Hepatocyte (in vitro differentiated cells): ENCODE data around the gene AGRN. TPM values are rescaled to one million over a fixed set of nuclear protein-coding genes. Genes with fewer than 3 reads are reported as not detected.
"Not testable (repeated sequence)": the region's sequence is repeated elsewhere in the genome, so short reads cannot be mapped to it uniquely, and the experiment has no call there.

ENCODE experiments used
- DNase-seq: peaks from one replicate; pipeline ENCODE4 v3.0.0-alpha.2; 2016; ENCODE audit warnings: low spot score
- H2AFZ ChIP-seq: fragments of 200-600 bp; sonication (generic); 2 replicates; pipeline ENCODE4 v1.6.0; 2016; ENCODE audit warnings: antibody characterized with exemption, mild to moderate bottlenecking
- H3K27ac ChIP-seq: fragments of 200-600 bp; sonication (generic); 2 replicates; pipeline ENCODE4 v1.5.1; 2016; ENCODE audit warnings: mild to moderate bottlenecking
- H3K27me3 ChIP-seq: fragments of 200-600 bp; sonication (generic); 2 replicates; pipeline ENCODE4 v1.6.1; 2016
- H3K36me3 ChIP-seq: fragments of 200-600 bp; sonication (generic); replicated peaks from 2 replicates; pipeline ENCODE4 v1.5.1; 2016; ENCODE audit warnings: low read depth; ENCODE audit not compliant: insufficient read depth
- H3K4me1 ChIP-seq: fragments of 200-600 bp; sonication (generic); 2 replicates; pipeline ENCODE4 v1.5.1; 2016; ENCODE audit warnings: mild to moderate bottlenecking, moderate library complexity; ENCODE audit not compliant: insufficient read depth
- H3K4me2 ChIP-seq: fragments of 200-600 bp; sonication (generic); 2 replicates; pipeline ENCODE4 v1.6.0; 2016
- H3K4me3 ChIP-seq: fragments of 200-600 bp; sonication (generic); 2 replicates; pipeline ENCODE4 v1.5.1; 2016; ENCODE audit warnings: mild to moderate bottlenecking
- H3K79me2 ChIP-seq: fragments of 200-600 bp; sonication (generic); 2 replicates; pipeline ENCODE4 v1.6.0; 2017; ENCODE audit warnings: mild to moderate bottlenecking
- H3K9me2 ChIP-seq: fragments of 200-600 bp; sonication (generic); replicated peaks from 2 replicates; pipeline ENCODE4 v1.6.0; 2017; ENCODE audit warnings: mild to moderate bottlenecking; ENCODE audit not compliant: insufficient read depth
- H3K9me3 ChIP-seq: fragments of 200-600 bp; sonication (generic); 2 replicates; pipeline ENCODE4 v1.5.1; 2016; ENCODE audit warnings: low read depth, mild to moderate bottlenecking
- H4K20me1 ChIP-seq: fragments of 200-600 bp; sonication (generic); 2 replicates; pipeline ENCODE4 v1.6.0; 2016; ENCODE audit warnings: mild to moderate bottlenecking; ENCODE audit not compliant: insufficient read depth, poor library complexity, severe bottlenecking
- CTCF ChIP-seq: fragments of 200-600 bp; sonication (generic); IDR thresholded peaks from 2 replicates; pipeline ENCODE4 v1.5.1; 2016; ENCODE audit warnings: antibody characterized with exemption, mild to moderate bottlenecking; ENCODE audit not compliant: poor library complexity
- EZH2 ChIP-seq: fragments of 200-600 bp; sonication (generic); IDR thresholded peaks from 2 replicates; pipeline ENCODE4 v1.6.1; 2016; ENCODE audit warnings: antibody characterized with exemption, mild to moderate bottlenecking, borderline replicate concordance
- EZH2phosphoT487 ChIP-seq: fragments of 200-600 bp; sonication (generic); IDR thresholded peaks from one replicate; pipeline ENCODE4 v1.6.1; 2018; ENCODE audit warnings: antibody characterized with exemption, mild to moderate bottlenecking, low read depth, moderate library complexity; ENCODE audit not compliant: unreplicated experiment, severe bottlenecking
- WGBS: methylation state at CpG from one replicate; pipeline ENCODE4 v1.1.6; 2016; ENCODE audit warnings: low lambda C conversion rate; ENCODE audit errors: missing lambda C conversion rate; 5-methylcytosine and 5-hydroxymethylcytosine counted together
- polyA plus RNA-seq: library from polyadenylated mRNA; unstranded; fragments of >200 nt; fragmentation: Nextera tagmentation; extraction: Ambion mirVana; gene quantifications from 2 replicates; pipeline ENCODE4 v1.2.1, GENCODE V29; 2016
- total RNA-seq: library from RNA; depleted of rRNA; stranded (reverse); fragments of >200 nt; gene quantifications from 2 replicates; pipeline ENCODE4 v1.2.3, GENCODE V29; 2014

The AGRN gene
- total and polyA plus RNA-seq, 2 experiments from 2014 or later, result 53.3 to 81.8 TPM

- not testable (repeated sequence) for H4K20me1 ChIP-seq, H3K27me3 ChIP-seq, H3K4me1 ChIP-seq, H3K27ac ChIP-seq, DNase-seq, H3K79me2 ChIP-seq, H2AFZ ChIP-seq, H3K4me2 ChIP-seq, H3K36me3 ChIP-seq, H3K4me3 ChIP-seq, H3K9me3 ChIP-seq, H3K9me2 ChIP-seq
- 90% methylated on average over 6 of the region's 6 CpGs for WGBS
These were observed 28.6 kb upstream of the AGRN start for GRCh38 chr1:991275-991674.

GRCh38 chr1:991895-992294, 28.0 kb upstream of the AGRN start:
- no peaks in the 10 kb centered on the region for H3K4me1 ChIP-seq
- 97% methylated on average over 10 of the region's 10 CpGs for WGBS
- no peak for DNase-seq
- H3K9me3 ChIP-seq, result no peaks in the 10 kb centered on the region
- H3K36me3 ChIP-seq, result no peaks in the 10 kb centered on the region
- H3K4me3 ChIP-seq, result no peak overlapping the region
- no peak overlapping the region for H2AFZ ChIP-seq
- H3K79me2 ChIP-seq, result no peaks in the 10 kb centered on the region
- no peaks in the 10 kb centered on the region for H3K9me2 ChIP-seq
- H3K4me2 ChIP-seq, result no peak overlapping the region
- no peaks in the 10 kb centered on the region for H4K20me1 ChIP-seq
- no peak overlapping the region for H3K27ac ChIP-seq
- TF ChIP-seq CTCF (no peak), EZH2 (no peak), EZH2phosphoT487 (no peak)
- H3K27me3 ChIP-seq, result peaks cover 6% of the 10 kb centered on the region

GRCh38 chr1:992362-992761, 27.6 kb upstream of the AGRN start:
- Histone ChIP-seq H3K9me3 (no peaks in the 10 kb centered on the region), H3K27me3 (peaks cover 10% of the 10 kb centered on the region)
- WGBS, result 91% methylated on average over 7 of the region's 7 CpGs

GRCh38 chr1:993379-993995, 26.4 kb upstream of the AGRN start:
- H3K27me3 ChIP-seq, result peaks cover 21% of the 10 kb centered on the region
- no peak overlapping the region for H3K27ac ChIP-seq
- TF ChIP-seq EZH2phosphoT487, result no peak
- no peak for TF ChIP-seq CTCF
- no peak for TF ChIP-seq EZH2
- H3K79me2 ChIP-seq, result no peaks in the 10 kb centered on the region
- H3K9me2 ChIP-seq, result no peaks in the 10 kb centered on the region
- 82% methylated on average over 15 of the region's 15 CpGs for WGBS
- H3K4me2 ChIP-seq, result no peak overlapping the region
- DNase-seq, result peak; percentile 8
- H3K4me1 ChIP-seq, result peaks cover 3% of the 10 kb centered on the region
- no peak overlapping the region for H2AFZ ChIP-seq
- no peaks in the 10 kb centered on the region for H3K9me3 ChIP-seq
- H3K4me3 ChIP-seq, result no peak overlapping the region
- no peaks in the 10 kb centered on the region for H3K36me3 ChIP-seq
- H4K20me1 ChIP-seq, result no peaks in the 10 kb centered on the region

More at GRCh38 chr1:992362-992761, 27.6 kb upstream of the AGRN start:
- TF ChIP-seq CTCF (no peak), EZH2phosphoT487 (no peak), EZH2 (no peak)
- H2AFZ ChIP-seq, result no peak overlapping the region
- no peaks in the 10 kb centered on the region for H3K79me2 ChIP-seq
- H3K27ac ChIP-seq, result no peak overlapping the region
- no peak for DNase-seq
- H3K36me3 ChIP-seq, result no peaks in the 10 kb centered on the region
- no peaks in the 10 kb centered on the region for H4K20me1 ChIP-seq
- H3K9me2 ChIP-seq, result no peaks in the 10 kb centered on the region
- H3K4me3 ChIP-seq, result no peak overlapping the region
- H3K4me2 ChIP-seq, result no peak overlapping the region
- no peaks in the 10 kb centered on the region for H3K4me1 ChIP-seq

- not testable (repeated sequence) for H3K4me3 ChIP-seq, H3K9me3 ChIP-seq, H3K4me2 ChIP-seq, H3K9me2 ChIP-seq, H2AFZ ChIP-seq, H3K36me3 ChIP-seq, H3K79me2 ChIP-seq, H3K4me1 ChIP-seq, H4K20me1 ChIP-seq, DNase-seq, H3K27ac ChIP-seq
- 92% methylated on average over 6 of the region's 6 CpGs for WGBS
- H3K27me3 ChIP-seq, result peaks cover 19% of the 10 kb centered on the region
These were observed 25.4 kb upstream of the AGRN start for GRCh38 chr1:994546-994945.
